ENCODE measurements around the gene NTN1. TPM values are rescaled to one million over a fixed set of nuclear protein-coding genes. Genes with fewer than 3 reads are reported as not detected.
"Not testable (repeated sequence)": the region's sequence is repeated elsewhere in the genome, so short reads cannot be mapped to it uniquely, and the experiment has no call there.

NTN1 gene
- total RNA-seq, 1 donor from 2014 or later, result 4.7 TPM

DNA sequence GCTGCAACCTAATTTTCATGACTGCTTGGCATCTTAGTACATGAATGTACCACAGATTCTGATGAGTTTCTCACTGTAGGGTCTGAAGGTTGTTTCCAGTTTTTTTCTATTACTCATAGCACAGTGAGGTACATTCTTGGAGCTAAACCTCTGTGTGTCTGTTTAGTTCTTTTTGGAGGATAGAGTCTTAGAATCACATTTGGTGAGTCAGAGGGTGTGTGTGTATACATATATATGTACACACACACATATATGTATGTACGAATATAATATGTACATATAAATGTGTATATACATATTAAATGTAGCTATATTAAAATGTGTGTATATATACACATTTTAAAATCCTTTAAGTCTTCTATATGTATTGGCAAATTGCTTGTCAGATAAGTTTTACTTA is 72.9 kb downstream of the NTN1 start:
- Histone ChIP-seq H3K4me3 (no peak overlapping the region), H3K9me3 (no peaks in the 10 kb centered on the region), H3K27me3 (no peaks in the 10 kb centered on the region), H3K27ac (no peak overlapping the region), H3K4me1 (no peaks in the 10 kb centered on the region), H3K36me3 (no peaks in the 10 kb centered on the region)
- no peak for TF ChIP-seq POLR2A (IDR thresholded peaks at IDR 0.05)
- TF ChIP-seq POLR2AphosphoS5 (IDR thresholded peaks at IDR 0.05; ENCODE audit: insufficient read depth in 1 of 2, low read depth in 1 of 2), result no peak
- TF ChIP-seq, protein P1, sequence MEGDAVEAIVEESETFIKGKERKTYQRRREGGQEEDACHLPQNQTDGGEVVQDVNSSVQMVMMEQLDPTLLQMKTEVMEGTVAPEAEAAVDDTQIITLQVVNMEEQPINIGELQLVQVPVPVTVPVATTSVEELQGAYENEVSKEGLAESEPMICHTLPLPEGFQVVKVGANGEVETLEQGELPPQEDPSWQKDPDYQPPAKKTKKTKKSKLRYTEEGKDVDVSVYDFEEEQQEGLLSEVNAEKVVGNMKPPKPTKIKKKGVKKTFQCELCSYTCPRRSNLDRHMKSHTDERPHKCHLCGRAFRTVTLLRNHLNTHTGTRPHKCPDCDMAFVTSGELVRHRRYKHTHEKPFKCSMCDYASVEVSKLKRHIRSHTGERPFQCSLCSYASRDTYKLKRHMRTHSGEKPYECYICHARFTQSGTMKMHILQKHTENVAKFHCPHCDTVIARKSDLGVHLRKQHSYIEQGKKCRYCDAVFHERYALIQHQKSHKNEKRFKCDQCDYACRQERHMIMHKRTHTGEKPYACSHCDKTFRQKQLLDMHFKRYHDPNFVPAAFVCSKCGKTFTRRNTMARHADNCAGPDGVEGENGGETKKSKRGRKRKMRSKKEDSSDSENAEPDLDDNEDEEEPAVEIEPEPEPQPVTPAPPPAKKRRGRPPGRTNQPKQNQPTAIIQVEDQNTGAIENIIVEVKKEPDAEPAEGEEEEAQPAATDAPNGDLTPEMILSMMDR (IDR thresholded peaks at IDR 0.05), result no peak
- no peak for DNase-seq (ENCODE audit: extremely low spot score in 2 of 2)
- intact Hi-C loops (cut with DNase I), result no loop called here

DNA sequence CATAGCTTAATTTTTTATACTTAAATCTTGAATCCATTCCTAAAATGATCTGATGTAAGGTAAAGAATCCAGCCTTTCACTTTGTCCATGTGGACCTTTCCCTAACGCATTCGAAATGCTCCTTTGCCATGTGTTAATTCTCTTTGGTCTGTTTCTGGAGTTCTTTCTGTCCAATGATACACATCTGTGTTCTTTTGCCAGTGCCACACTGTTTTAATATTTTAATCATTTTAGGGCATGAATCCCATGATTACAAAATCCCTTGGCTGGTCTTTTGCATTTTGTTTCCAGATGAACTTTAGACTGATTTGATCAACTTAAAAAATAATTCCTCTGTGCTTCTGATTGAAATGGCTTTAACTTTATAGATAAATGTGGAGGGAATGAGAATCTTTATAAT is 74.1 kb downstream of the NTN1 start:
- H3K4me3 ChIP-seq, result no peak overlapping the region
- H3K36me3 ChIP-seq, result no peaks in the 10 kb centered on the region
- no peaks in the 10 kb centered on the region for H3K27me3 ChIP-seq
- H3K9me3 ChIP-seq, result no peaks in the 10 kb centered on the region
- no peak for DNase-seq (ENCODE audit: extremely low spot score in 2 of 2)
- no peak for TF ChIP-seq POLR2A (IDR thresholded peaks at IDR 0.05)
- TF ChIP-seq, protein P1 (IDR thresholded peaks at IDR 0.05), result no peak
- TF ChIP-seq POLR2AphosphoS5 (IDR thresholded peaks at IDR 0.05; ENCODE audit: insufficient read depth in 1 of 2, low read depth in 1 of 2), result no peak
- H3K4me1 ChIP-seq, result no peaks in the 10 kb centered on the region
- no peak overlapping the region for H3K27ac ChIP-seq
- intact Hi-C loops (cut with DNase I), result no loop called here

DNA sequence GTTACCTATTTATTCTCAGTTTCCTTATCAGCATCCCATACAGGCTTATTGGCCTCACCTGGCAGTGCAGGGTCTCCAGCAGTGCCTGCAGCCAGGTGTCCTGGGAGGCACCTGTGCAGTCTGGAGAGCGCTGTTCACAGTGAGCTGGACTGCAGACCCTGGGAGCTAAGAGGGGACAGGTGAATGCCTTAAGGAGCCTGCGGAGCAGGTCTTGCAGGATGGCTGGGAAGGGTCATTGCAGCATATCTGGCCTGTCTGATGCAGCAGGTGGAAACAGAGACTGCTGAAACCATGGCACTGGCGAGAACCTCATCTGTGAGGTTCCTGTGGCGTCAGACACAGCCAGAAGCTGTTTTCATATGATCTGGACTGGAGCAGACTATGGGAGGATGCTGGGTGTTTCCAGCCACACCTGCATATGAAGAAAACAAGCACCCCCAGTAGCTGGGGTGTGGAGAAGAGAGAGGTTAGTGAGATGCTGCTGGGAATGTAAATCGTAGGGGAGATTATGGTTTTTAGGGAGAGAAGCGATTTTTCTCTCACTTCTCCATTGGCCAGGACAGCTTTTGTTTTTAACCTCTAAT is 77.0 kb downstream of the NTN1 start:
- TF ChIP-seq POLR2AphosphoS5 (IDR thresholded peaks at IDR 0.05; ENCODE audit: insufficient read depth in 1 of 2, low read depth in 1 of 2), result no peak
- TF ChIP-seq, protein P1 (IDR thresholded peaks at IDR 0.05), result no peak
- TF ChIP-seq POLR2A (IDR thresholded peaks at IDR 0.05), result no peak
- Histone ChIP-seq H3K27me3 (no peaks in the 10 kb centered on the region), H3K4me1 (no peaks in the 10 kb centered on the region), H3K9me3 (no peaks in the 10 kb centered on the region), H3K36me3 (no peaks in the 10 kb centered on the region), H3K4me3 (no peak overlapping the region), H3K27ac (no peak overlapping the region)
- intact Hi-C loops (cut with DNase I), result no loop called here
- no peak for DNase-seq (ENCODE audit: extremely low spot score in 2 of 2)

DNA sequence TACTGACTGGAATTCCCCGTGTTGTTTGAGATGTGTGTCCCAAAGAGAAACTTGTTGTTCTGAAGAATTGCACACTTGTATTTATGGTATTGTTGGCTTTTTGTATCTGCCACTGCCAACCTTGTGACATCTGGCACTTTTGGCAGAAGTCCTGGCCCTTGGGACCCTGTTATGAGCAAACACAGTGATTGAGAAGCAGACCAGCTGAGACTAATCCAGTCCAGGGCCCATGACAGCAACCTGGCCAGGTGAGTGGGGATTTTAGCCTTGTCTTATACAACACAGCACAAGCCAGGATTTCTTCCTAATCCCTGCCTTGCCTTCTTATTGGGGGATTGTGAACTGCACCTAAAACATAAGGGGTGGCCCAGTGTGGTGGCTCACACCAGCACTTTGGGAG is 80.0 kb downstream of the NTN1 start:
- Histone ChIP-seq H3K9me3 (no peaks in the 10 kb centered on the region), H3K4me1 (peaks cover 8% of the 10 kb centered on the region), H3K27ac (no peak overlapping the region), H3K4me3 (no peak overlapping the region), H3K36me3 (no peaks in the 10 kb centered on the region), H3K27me3 (no peaks in the 10 kb centered on the region)
- TF ChIP-seq POLR2A (IDR thresholded peaks at IDR 0.05) (no peak), POLR2AphosphoS5 (IDR thresholded peaks at IDR 0.05; ENCODE audit: insufficient read depth in 1 of 2, low read depth in 1 of 2) (no peak)
- TF ChIP-seq, protein P1 (IDR thresholded peaks at IDR 0.05), result no peak
- DNase-seq (ENCODE audit: extremely low spot score in 2 of 2), result no peak
- intact Hi-C loops (cut with DNase I), result no loop called here

DNA sequence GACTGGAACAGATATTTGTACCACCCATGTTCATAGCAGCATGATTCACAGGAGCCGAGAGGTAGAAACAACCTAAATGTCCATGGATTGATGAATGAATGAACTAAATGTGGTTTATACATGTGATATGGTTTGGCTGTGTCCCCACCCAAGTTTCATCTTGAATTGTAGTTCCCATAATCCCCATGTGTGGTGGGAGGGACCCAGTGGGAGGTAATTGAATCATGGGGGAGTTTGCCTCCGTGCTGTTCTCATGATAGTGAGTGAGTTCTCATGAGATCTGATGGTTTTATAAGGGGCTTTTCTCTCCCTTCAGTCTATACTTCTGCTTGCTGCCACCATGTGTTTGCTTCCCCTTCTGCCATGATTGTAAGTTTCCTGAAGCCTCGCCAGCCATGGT is 81.9 kb downstream of the NTN1 start:
- H3K4me3 ChIP-seq; H3K4me1 ChIP-seq; intact Hi-C loops (cut with DNase I); H3K9me3 ChIP-seq; DNase-seq (ENCODE audit: extremely low spot score in 2 of 2); H3K36me3 ChIP-seq; H3K27ac ChIP-seq; H3K27me3 ChIP-seq: not testable (repeated sequence)
